Activated CD4-positive, alpha-beta T cell treated with anti-CD3 and anti-CD28 coated beads for 36 hours (primary cell): ENCODE data around the gene MAOB. TPM values are rescaled to one million over a fixed set of nuclear protein-coding genes. Genes with fewer than 3 reads are reported as not detected.
"Not testable (repeated sequence)": the region's sequence is repeated elsewhere in the genome, so short reads cannot be mapped to it uniquely, and the experiment has no call there.

Experiments used
- ATAC-seq: fragments of 200-7000 bp; cut with Tn5 transposase; one replicate; pipeline ENCODE4 v1.10.0; 2021; ENCODE audit warnings: mild to moderate bottlenecking, moderate library complexity
- CTCF ChIA-PET: fragments of 350-600 bp; sonication (Branson Sonifier 250); formaldehyde crosslinking; loops from one replicate; lab custom pipeline; 2021; ENCODE audit warnings: antibody characterized with exemption; lab: Charles Lee
- POLR2A ChIA-PET: fragments of 350-600 bp; sonication (Branson Sonifier 250); formaldehyde crosslinking; loops from one replicate; lab custom pipeline; 2021; ENCODE audit warnings: antibody characterized with exemption, inconsistent platforms; lab: Charles Lee
- DNase-seq: peaks from one replicate; pipeline ENCODE4 v3.0.0-alpha.2; 2020
- H3K27ac Mint-ChIP-seq: one replicate; pipeline ENCODE4 v1.8.0; 2021; ENCODE audit warnings: mixed read lengths
- H3K27me3 Mint-ChIP-seq: one replicate; pipeline ENCODE4 v1.8.0; 2021; ENCODE audit warnings: mixed read lengths
- H3K36me3 Mint-ChIP-seq: one replicate; pipeline ENCODE4 v1.8.0; 2021; ENCODE audit warnings: low read depth, mixed read lengths
- H3K4me1 Mint-ChIP-seq: one replicate; pipeline ENCODE4 v1.8.0; 2021; ENCODE audit warnings: mixed read lengths
- H3K4me3 Mint-ChIP-seq: one replicate; pipeline ENCODE4 v1.8.0; 2021; ENCODE audit warnings: mild to moderate bottlenecking, moderate library complexity, mixed read lengths
- H3K9me3 Mint-ChIP-seq: one replicate; pipeline ENCODE4 v1.8.0; 2021; ENCODE audit warnings: low read depth, mixed read lengths
- intact Hi-C, 2 experiments: fragments of 100-400 bp; cut with DNase I in 1 of 2; cut with micrococcal nuclease in 1 of 2; formaldehyde crosslinking; loops; one replicate each; pipeline versions ENCODE4 v1.14.2 to v1.15.1; 2022 to 2024; cut with DNase I, micrococcal nuclease
- total RNA-seq, 2 experiments: library from RNA; stranded (reverse); gene quantifications; one replicate each; pipeline ENCODE4 v1.2.3, GENCODE V29; 2021

Gene MAOB
- total RNA-seq, 2 experiments from 2014 or later, result 0.09 to 0.21 TPM

- H3K27ac Mint-ChIP-seq, result no peak overlapping the region
- H3K36me3 Mint-ChIP-seq, result no peaks in the 10 kb centered on the region
- no peak for DNase-seq
- no peaks in the 10 kb centered on the region for H3K9me3 Mint-ChIP-seq
- H3K4me3 Mint-ChIP-seq, result no peak overlapping the region
- H3K4me1 Mint-ChIP-seq, result no peaks in the 10 kb centered on the region
- ChIA-PET CTCF (no interaction called here), POLR2A (no interaction called here)
- no peak for ATAC-seq
- peaks cover 2% of the 10 kb centered on the region for H3K27me3 Mint-ChIP-seq
- intact Hi-C loops, result no loop called here
Observed at GRCh38 chrX:43728002-43728401, 154.2 kb downstream of the MAOB start.

- intact Hi-C loops, H3K36me3 Mint-ChIP-seq, H3K4me3 Mint-ChIP-seq, H3K4me1 Mint-ChIP-seq, POLR2A ChIA-PET, H3K9me3 Mint-ChIP-seq, H3K27ac Mint-ChIP-seq, H3K27me3 Mint-ChIP-seq, CTCF ChIA-PET, DNase-seq, ATAC-seq: not testable (repeated sequence)
Observed at GRCh38 chrX:43727254-43727653, 155.0 kb downstream of the MAOB start.

GRCh38 chrX:43725227-43725626 is 157.0 kb downstream of the MAOB start:
- ATAC-seq, H3K4me3 Mint-ChIP-seq, H3K9me3 Mint-ChIP-seq, H3K4me1 Mint-ChIP-seq, DNase-seq, POLR2A ChIA-PET, intact Hi-C loops, H3K27me3 Mint-ChIP-seq, H3K27ac Mint-ChIP-seq, H3K36me3 Mint-ChIP-seq: not testable (repeated sequence)
- CTCF ChIA-PET, result interaction anchor here (0.9 kb wide), 1 partner anchor 522 kb away, joined by 3 read pairs; no protein-coding TSS in a partner anchor

GRCh38 chrX:43720961-43721360 is 161.3 kb downstream of the MAOB start:
- no peak overlapping the region for H3K4me3 Mint-ChIP-seq
- no peaks in the 10 kb centered on the region for H3K4me1 Mint-ChIP-seq
- H3K27ac Mint-ChIP-seq, result no peak overlapping the region
- no peaks in the 10 kb centered on the region for H3K27me3 Mint-ChIP-seq
- CTCF ChIA-PET, result no interaction called here
- POLR2A ChIA-PET, result no interaction called here
- DNase-seq, result no peak
- H3K36me3 Mint-ChIP-seq, result no peaks in the 10 kb centered on the region
- intact Hi-C loops, result no loop called here
- H3K9me3 Mint-ChIP-seq, result no peaks in the 10 kb centered on the region
- ATAC-seq, result no peak

- Mint-ChIP-seq H3K4me3 (no peak overlapping the region), H3K27me3 (no peaks in the 10 kb centered on the region), H3K4me1 (no peaks in the 10 kb centered on the region), H3K27ac (no peak overlapping the region), H3K36me3 (no peaks in the 10 kb centered on the region), H3K9me3 (no peaks in the 10 kb centered on the region)
- ATAC-seq (no peak), DNase-seq (no peak)
- ChIA-PET CTCF (no interaction called here), POLR2A (no interaction called here)
- intact Hi-C loops, result no loop called here
Observed at GRCh38 chrX:43720082-43720481, 162.2 kb downstream of the MAOB start.

GRCh38 chrX:43718956-43719355 is 163.3 kb downstream of the MAOB start:
- ATAC-seq, result no peak
- H3K27ac Mint-ChIP-seq, result no peak overlapping the region
- CTCF ChIA-PET, result no interaction called here
- intact Hi-C loops, result no loop called here
- POLR2A ChIA-PET, result no interaction called here
- H3K4me1 Mint-ChIP-seq, result no peaks in the 10 kb centered on the region
- no peaks in the 10 kb centered on the region for H3K27me3 Mint-ChIP-seq
- H3K4me3 Mint-ChIP-seq, result no peak overlapping the region
- no peak for DNase-seq
- H3K36me3 Mint-ChIP-seq, result no peaks in the 10 kb centered on the region
- no peaks in the 10 kb centered on the region for H3K9me3 Mint-ChIP-seq

GRCh38 chrX:43718546-43718945 is 163.7 kb downstream of the MAOB start:
- Mint-ChIP-seq H3K4me1 (no peaks in the 10 kb centered on the region), H3K27me3 (no peaks in the 10 kb centered on the region)
- no peak for ATAC-seq

GRCh38 chrX:43718081-43718480 is 164.2 kb downstream of the MAOB start:
- CTCF ChIA-PET, result no interaction called here
- Mint-ChIP-seq H3K27ac (no peak overlapping the region), H3K27me3 (no peaks in the 10 kb centered on the region), H3K36me3 (no peaks in the 10 kb centered on the region), H3K9me3 (no peaks in the 10 kb centered on the region), H3K4me1 (no peaks in the 10 kb centered on the region), H3K4me3 (no peak overlapping the region)
- ATAC-seq (peak; percentile 30), DNase-seq (no peak)
- POLR2A ChIA-PET, result no interaction called here
- intact Hi-C loops, result no loop called here

More at GRCh38 chrX:43718546-43718945, 163.7 kb downstream of the MAOB start:
- POLR2A ChIA-PET, result no interaction called here
- Mint-ChIP-seq H3K9me3 (no peaks in the 10 kb centered on the region), H3K27ac (no peak overlapping the region), H3K4me3 (no peak overlapping the region), H3K36me3 (no peaks in the 10 kb centered on the region)
- CTCF ChIA-PET, result no interaction called here
- no peak for DNase-seq
- intact Hi-C loops, result no loop called here

- ChIA-PET POLR2A (no interaction called here), CTCF (no interaction called here)
- Mint-ChIP-seq H3K4me3 (no peak overlapping the region), H3K27me3 (no peaks in the 10 kb centered on the region), H3K9me3 (no peaks in the 10 kb centered on the region), H3K4me1 (no peaks in the 10 kb centered on the region), H3K27ac (no peak overlapping the region), H3K36me3 (no peaks in the 10 kb centered on the region)
- intact Hi-C loops, result no loop called here
- ATAC-seq, result no peak
- no peak for DNase-seq
Observed at GRCh38 chrX:43717161-43717560, 165.1 kb downstream of the MAOB start.

- no peak for ATAC-seq
- DNase-seq, result no peak
Observed at GRCh38 chrX:43716696-43717095, 165.6 kb downstream of the MAOB start.

More at GRCh38 chrX:43716696-43717095, 165.6 kb downstream of the MAOB start:
- Mint-ChIP-seq H3K4me1 (no peaks in the 10 kb centered on the region), H3K27ac (no peak overlapping the region), H3K27me3 (no peaks in the 10 kb centered on the region), H3K9me3 (no peaks in the 10 kb centered on the region), H3K4me3 (no peak overlapping the region), H3K36me3 (no peaks in the 10 kb centered on the region)
- ChIA-PET POLR2A (no interaction called here), CTCF (no interaction called here)
- intact Hi-C loops, result no loop called here

Other genes starting within 250 kb of the MAOB start
- gene MAOA, start 226.2 kb downstream of the MAOB start, total RNA-seq, result 1 to 10 TPM; 1.5 to 2.2 TPM
- not detected for gene NDP, start 90.9 kb upstream of the MAOB start, total RNA-seq